Measurements from ENCODE around the gene WDR91.
"Not testable (repeated sequence)": the region's sequence is repeated elsewhere in the genome, so short reads cannot be mapped to it uniquely, and the experiment has no call there.

The WDR91 gene

DNA sequence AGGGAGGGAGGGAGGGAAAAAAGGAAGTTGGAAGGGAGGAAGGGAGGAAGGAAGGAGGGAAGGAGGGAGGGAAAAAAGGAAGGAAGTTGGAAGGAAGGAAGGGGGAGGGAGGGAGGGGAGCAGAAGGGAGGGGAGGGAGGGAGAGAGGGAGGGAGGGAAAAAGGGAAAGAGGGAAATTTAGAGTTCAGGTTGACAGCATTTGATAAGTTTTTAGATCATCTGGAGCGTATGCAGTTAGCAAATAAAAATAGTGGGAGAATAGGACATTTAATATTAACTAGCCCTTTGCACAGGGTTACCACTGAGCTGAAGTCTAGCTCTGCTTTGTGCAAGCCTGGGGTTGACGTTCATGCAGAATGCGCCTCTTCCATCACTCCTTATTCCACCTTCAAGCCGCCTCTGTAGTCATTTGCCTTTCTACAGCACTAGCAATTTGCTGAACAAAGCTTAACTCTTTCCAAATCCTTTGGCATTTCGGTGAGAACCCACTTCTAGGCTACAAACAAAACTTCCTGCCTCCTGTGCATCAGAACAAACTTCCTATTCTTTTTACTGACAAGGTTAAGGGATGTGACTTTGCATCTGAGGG, 30.9 kb upstream of the WDR91 start:
- Mint-ChIP-seq H3K9me3 (peaks cover 12% of the 10 kb centered on the region), H3K27ac (no peak overlapping the region), H3K27me3 (peaks cover 63% of the 10 kb centered on the region), H3K36me3 (ENCODE audit: low read depth) (no peaks in the 10 kb centered on the region), H3K4me1 (ENCODE audit: low read depth) (peaks cover 5% of the 10 kb centered on the region), H3K4me3 (no peak overlapping the region)
- intact Hi-C loops (cut with micrococcal nuclease), result no loop called here

DNA sequence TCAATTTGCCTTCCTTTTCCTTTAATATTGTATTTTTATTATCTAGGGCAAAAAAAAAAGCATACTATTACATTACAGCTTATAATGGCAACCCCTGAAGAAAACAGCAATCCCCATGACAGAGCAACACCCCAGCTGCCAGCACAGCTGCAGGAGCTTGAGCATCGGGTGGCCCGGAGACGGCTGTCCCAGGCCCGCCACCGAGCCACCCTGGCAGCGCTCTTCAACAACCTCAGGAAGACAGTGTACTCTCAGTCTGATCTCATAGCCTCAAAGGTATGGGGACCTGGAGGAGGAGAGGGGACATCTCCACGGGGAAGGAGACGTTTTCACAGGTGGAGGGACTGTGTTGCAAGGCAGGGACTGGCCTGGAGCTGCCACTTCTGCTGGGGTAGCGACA, 29.1 kb upstream of the WDR91 start:
- Mint-ChIP-seq H3K36me3 (ENCODE audit: low read depth) (no peaks in the 10 kb centered on the region), H3K27ac (no peak overlapping the region), H3K4me3 (no peak overlapping the region), H3K27me3 (peaks cover 72% of the 10 kb centered on the region), H3K4me1 (ENCODE audit: low read depth) (peaks cover 13% of the 10 kb centered on the region), H3K9me3 (peaks cover 12% of the 10 kb centered on the region)
- intact Hi-C loops (cut with micrococcal nuclease), result no loop called here

DNA sequence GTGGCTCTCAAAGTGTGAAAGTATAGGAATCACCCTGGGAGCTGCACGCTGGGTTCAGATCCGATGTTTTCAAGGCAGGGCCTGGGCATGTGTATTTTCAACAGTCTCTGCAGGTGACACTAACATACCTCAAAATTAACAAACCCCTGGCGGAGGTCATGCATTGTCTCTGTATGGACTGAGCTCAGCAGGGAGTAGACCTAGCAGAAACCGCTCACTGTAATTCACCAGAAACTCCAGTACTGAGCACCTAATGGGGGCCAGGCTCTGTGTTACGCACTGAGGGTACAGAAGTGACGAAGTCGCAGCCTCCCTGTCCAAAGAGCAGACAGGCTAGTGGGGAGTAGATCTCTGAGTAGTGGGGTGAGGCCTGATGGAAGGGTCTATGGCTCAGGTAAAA, 27.9 kb upstream of the WDR91 start:
- Mint-ChIP-seq H3K27me3 (peaks cover 69% of the 10 kb centered on the region), H3K4me1 (ENCODE audit: low read depth) (peaks cover 8% of the 10 kb centered on the region), H3K4me3 (no peak overlapping the region), H3K9me3 (peaks cover 12% of the 10 kb centered on the region), H3K36me3 (ENCODE audit: low read depth) (no peaks in the 10 kb centered on the region), H3K27ac (no peak overlapping the region)
- intact Hi-C loops (cut with micrococcal nuclease), result no loop called here

DNA sequence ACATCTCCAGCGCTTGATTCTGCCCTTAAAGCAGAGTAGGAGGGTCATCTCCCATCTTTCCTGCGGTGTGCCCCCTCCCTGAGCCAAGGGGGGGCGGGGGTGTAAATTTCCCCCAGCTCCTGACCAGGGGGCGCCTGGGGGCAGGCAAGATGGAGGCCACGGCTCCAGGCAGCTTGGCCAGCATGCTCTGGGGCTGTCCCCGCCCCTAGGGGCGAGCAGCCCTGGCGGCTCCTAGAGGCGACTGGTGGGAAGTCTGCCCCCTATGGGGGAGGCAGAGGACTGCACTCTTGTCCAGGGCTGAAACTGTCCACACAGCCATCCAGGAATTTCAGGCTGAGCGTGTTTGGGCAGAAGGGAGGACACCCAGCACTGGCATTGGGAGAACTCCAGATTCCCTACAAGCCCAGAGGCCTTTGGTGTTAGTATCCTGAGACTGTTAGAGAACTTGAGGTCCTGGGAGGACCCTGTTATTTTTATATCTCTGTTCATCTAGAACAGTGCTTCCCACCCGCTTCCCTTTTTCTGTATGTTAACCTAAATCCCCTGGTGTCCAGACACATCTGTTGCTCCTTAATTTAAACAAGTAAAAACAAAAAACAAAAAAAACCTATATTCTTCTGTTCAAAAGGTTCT, 26.9 kb upstream of the WDR91 start:
- H3K27ac Mint-ChIP-seq, result no peak overlapping the region
- no peak overlapping the region for H3K4me3 Mint-ChIP-seq
- peaks cover 8% of the 10 kb centered on the region for H3K4me1 Mint-ChIP-seq (ENCODE audit: low read depth)
- peaks cover 70% of the 10 kb centered on the region for H3K27me3 Mint-ChIP-seq
- intact Hi-C loops (cut with micrococcal nuclease), result no loop called here
- peaks cover 12% of the 10 kb centered on the region for H3K9me3 Mint-ChIP-seq
- H3K36me3 Mint-ChIP-seq (ENCODE audit: low read depth), result no peaks in the 10 kb centered on the region

DNA sequence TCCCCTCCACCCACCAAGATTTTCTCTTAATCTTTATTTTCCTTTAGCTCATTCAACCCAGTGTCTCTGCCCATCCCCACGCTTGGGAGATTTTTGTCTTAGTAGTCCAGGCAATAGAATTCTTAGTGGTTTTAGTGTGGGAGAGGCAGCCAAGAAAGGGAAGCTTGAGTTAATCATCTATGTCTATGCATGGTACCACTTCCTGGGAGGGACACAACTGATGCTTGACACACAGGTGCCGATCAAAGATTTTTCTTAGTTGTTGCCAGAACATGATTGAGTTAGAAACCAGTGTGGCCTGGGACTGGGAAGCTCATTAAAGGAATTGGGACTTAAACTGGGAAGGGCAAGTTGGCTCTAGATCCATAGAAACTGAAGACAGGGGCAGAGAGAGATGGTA, 25.4 kb upstream of the WDR91 start:
- Mint-ChIP-seq H3K27ac (no peak overlapping the region), H3K4me1 (ENCODE audit: low read depth) (peaks cover 10% of the 10 kb centered on the region)

DNA sequence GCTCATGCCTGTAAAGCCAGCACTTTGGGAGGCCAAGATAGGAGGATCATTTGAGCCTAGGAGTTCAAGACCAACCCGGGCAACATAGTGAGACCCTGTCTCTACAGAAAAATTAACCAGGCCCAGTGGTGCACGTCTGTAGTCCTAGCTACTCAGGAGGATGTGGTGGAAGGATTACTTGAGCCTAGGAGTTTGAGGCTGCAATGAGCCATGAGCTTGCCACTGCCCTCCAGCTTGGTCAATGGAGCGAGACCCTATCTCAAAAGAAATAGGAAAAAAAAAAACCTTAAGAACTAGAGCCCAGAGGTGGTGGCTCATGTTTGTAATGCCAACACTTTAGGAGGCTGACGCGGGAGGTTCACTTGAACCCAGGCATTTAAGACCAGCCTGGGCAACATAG, 24.5 kb upstream of the WDR91 start:
- Mint-ChIP-seq H3K4me1 (ENCODE audit: low read depth) (peaks cover 14% of the 10 kb centered on the region), H3K9me3 (no peaks in the 10 kb centered on the region), H3K27me3 (peaks cover 73% of the 10 kb centered on the region), H3K27ac (no peak overlapping the region), H3K4me3 (no peak overlapping the region), H3K36me3 (ENCODE audit: low read depth) (no peaks in the 10 kb centered on the region)
- intact Hi-C loops (cut with micrococcal nuclease), result no loop called here

More for the DNA sequence above, 25.4 kb upstream of the WDR91 start:
- intact Hi-C loops (cut with micrococcal nuclease), result no loop called here
- Mint-ChIP-seq H3K4me3 (no peak overlapping the region), H3K36me3 (ENCODE audit: low read depth) (no peaks in the 10 kb centered on the region), H3K27me3 (peaks cover 73% of the 10 kb centered on the region), H3K9me3 (peaks cover 4% of the 10 kb centered on the region)

DNA sequence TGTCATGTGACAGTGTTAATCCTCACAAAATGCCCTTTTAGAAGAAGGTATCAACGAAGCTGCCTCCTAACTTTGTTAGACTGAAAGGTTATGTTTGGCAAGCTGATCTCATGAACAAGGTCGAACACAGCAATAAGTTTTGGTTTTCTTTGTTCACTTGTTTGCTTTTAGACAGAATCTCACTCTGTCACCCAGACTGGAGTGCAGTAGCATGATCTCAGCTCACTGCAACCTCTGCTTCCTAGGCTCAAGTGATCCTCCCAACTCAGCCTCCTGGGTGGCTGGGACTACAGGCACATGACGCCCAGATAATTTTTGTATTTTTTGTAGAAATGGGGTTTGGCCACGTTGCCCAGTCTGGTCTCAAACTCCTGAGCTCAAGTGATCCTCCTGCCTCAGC, 23.4 kb upstream of the WDR91 start:
- Mint-ChIP-seq H3K9me3 (no peaks in the 10 kb centered on the region), H3K4me3 (no peak overlapping the region), H3K36me3 (ENCODE audit: low read depth) (no peaks in the 10 kb centered on the region), H3K27ac (no peak overlapping the region), H3K27me3 (peaks cover 75% of the 10 kb centered on the region), H3K4me1 (ENCODE audit: low read depth) (peaks cover 14% of the 10 kb centered on the region)
- intact Hi-C loops (cut with micrococcal nuclease), result no loop called here

DNA sequence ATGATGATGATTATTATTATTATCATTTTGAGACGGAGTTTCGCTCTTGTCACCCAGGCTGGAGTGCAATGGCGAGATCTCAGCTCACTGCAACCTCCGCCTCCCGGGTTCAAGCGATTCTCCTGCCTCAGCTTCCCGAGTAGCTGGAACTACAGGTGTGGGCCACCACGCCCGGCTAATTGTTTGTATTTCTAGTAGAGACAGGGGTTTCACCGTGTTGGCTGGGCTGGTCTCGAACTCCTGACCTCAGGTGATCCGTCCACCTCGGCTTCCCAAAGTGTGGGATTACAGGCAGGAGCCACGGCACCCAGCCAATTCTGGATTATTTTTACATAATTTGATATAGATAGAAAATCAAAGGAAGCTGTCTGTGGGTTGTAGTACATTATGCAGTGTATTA, 22.8 kb upstream of the WDR91 start:
- Mint-ChIP-seq H3K27me3 (peaks cover 77% of the 10 kb centered on the region), H3K4me1 (ENCODE audit: low read depth) (peaks cover 14% of the 10 kb centered on the region)
- H3K4me3 Mint-ChIP-seq; H3K27ac Mint-ChIP-seq; H3K36me3 Mint-ChIP-seq (ENCODE audit: low read depth); intact Hi-C loops (cut with micrococcal nuclease); H3K9me3 Mint-ChIP-seq: not testable (repeated sequence)

DNA sequence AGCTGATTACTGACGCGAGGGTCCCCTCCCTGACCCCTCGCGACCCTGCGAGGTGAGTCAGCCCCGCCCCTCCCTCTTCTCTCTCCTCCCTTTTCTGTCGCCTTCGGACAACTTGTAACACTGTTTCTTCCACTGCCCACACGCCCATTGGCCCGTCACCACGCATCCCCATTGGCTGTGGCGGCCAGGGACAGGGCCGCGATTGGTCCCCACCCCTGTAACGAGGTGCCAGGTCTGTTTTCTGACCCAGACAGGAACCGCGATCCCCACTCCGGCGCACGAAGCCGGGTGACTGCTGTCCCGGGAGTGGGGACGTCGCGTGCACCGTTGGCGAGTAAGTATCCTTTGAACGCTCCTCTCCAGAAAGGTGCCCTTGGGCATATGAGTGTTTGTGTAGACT, 22.2 kb upstream of the WDR91 start, which contains the start of gene STRA8:
Gene STRA8, plus strand, starts transcription at position 269 of the 400 bp plus-strand sequence. CDS start 6,687 bp downstream, outside the sequence.
- Mint-ChIP-seq H3K36me3 (ENCODE audit: low read depth) (peaks cover 5% of the 10 kb centered on the region), H3K27me3 (peaks cover 79% of the 10 kb centered on the region), H3K4me1 (ENCODE audit: low read depth) (peaks cover 14% of the 10 kb centered on the region), H3K9me3 (peaks cover 9% of the 10 kb centered on the region), H3K4me3 (no peak within 1 kb of the TSS), H3K27ac (no peak within 1 kb of the TSS)
- intact Hi-C loops (cut with micrococcal nuclease), result no loop called here

DNA sequence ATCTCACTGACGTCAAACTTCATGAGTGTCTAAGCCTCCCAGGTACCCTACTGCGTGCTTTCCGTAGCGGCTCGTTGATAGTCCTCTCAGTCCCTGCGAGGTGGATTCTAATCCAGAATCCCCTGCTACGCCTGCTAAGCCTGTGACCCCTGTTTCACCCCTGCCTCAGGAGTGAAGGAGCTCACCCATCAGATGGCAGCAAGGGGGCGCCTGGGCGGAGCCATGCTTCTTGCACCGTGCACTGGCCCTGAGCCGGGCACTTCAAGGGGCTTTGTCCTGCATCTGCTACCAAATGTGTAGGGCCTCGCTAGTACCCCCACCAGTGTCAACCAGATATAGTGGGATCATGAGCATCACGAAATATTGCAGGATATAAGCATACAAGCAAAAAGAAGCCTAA, 21.4 kb upstream of the WDR91 start:
- Mint-ChIP-seq H3K4me3 (no peak overlapping the region), H3K27me3 (peaks cover 82% of the 10 kb centered on the region), H3K4me1 (ENCODE audit: low read depth) (peaks cover 14% of the 10 kb centered on the region), H3K36me3 (ENCODE audit: low read depth) (peaks cover 6% of the 10 kb centered on the region), H3K27ac (no peak overlapping the region), H3K9me3 (peaks cover 13% of the 10 kb centered on the region)
- intact Hi-C loops (cut with micrococcal nuclease), result no loop called here

DNA sequence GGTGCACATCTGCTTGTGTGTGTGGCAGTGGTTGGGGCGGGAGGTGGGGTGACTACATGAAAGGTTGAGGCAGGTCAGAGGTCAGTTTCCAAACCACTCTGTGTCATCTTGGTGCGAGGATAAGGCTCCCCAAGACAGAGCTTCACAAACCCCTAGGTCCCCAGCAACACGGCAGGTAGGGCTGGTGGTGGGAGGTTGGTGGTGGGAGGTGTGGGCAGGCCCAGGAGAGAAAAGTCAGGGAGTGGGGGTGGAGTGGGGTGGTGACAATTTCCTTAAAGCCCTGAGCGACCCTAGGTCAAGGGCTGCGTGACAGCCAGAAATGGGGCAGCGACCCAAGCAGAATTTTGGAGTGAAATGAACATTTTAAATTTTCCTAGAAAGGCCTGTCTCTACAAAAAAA, 20.8 kb upstream of the WDR91 start:
- intact Hi-C loops (cut with micrococcal nuclease), result no loop called here
- Mint-ChIP-seq H3K27me3 (peaks cover 80% of the 10 kb centered on the region), H3K4me1 (ENCODE audit: low read depth) (peaks cover 14% of the 10 kb centered on the region), H3K4me3 (no peak overlapping the region), H3K36me3 (ENCODE audit: low read depth) (peaks cover 6% of the 10 kb centered on the region), H3K27ac (no peak overlapping the region), H3K9me3 (peaks cover 13% of the 10 kb centered on the region)

DNA sequence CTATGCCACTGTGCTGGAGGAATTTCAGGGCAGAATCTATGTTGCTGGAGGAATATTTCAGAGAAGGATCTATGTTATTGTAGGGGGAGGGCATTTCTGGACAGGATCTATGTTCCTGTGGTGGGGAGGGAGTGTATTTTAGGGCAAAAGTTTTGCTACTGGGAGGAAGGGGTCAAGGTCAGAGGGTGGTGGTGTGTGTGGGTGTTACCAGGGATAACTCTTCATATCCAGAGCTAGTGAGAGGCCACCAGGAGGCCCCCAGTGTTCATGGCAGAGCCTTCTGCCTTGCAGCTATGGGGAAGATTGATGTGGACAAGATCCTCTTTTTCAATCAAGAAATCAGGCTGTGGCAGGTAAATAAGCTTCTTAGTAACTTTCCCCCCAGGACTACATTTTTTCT, 20.4 kb upstream of the WDR91 start:
- peaks cover 6% of the 10 kb centered on the region for H3K36me3 Mint-ChIP-seq (ENCODE audit: low read depth)
- H3K4me3 Mint-ChIP-seq, result no peak overlapping the region
- peaks cover 79% of the 10 kb centered on the region for H3K27me3 Mint-ChIP-seq
- intact Hi-C loops (cut with micrococcal nuclease), result no loop called here
- H3K27ac Mint-ChIP-seq, result no peak overlapping the region
- peaks cover 13% of the 10 kb centered on the region for H3K9me3 Mint-ChIP-seq
- H3K4me1 Mint-ChIP-seq (ENCODE audit: low read depth), result peaks cover 10% of the 10 kb centered on the region

DNA sequence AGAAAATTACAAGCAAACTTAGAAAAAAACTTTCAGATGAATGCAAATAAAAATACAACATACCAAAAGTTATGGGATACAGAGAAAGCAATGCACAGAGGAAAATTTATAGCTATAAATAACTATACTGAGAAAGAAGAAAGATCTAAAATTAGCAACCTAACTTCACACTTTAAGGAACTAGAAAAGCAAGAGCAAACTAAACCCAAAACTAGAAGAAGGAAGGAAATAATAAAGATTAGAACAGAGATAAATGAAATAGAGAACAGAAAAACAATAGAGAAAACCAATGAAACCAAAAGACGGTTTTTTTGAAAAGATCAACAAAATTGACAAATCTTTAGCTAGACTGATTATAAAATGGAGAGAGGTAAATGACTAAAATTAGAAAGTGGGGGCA, 12.7 kb upstream of the WDR91 start:
- H3K4me1 Mint-ChIP-seq (ENCODE audit: low read depth), result peaks cover 26% of the 10 kb centered on the region

DNA sequence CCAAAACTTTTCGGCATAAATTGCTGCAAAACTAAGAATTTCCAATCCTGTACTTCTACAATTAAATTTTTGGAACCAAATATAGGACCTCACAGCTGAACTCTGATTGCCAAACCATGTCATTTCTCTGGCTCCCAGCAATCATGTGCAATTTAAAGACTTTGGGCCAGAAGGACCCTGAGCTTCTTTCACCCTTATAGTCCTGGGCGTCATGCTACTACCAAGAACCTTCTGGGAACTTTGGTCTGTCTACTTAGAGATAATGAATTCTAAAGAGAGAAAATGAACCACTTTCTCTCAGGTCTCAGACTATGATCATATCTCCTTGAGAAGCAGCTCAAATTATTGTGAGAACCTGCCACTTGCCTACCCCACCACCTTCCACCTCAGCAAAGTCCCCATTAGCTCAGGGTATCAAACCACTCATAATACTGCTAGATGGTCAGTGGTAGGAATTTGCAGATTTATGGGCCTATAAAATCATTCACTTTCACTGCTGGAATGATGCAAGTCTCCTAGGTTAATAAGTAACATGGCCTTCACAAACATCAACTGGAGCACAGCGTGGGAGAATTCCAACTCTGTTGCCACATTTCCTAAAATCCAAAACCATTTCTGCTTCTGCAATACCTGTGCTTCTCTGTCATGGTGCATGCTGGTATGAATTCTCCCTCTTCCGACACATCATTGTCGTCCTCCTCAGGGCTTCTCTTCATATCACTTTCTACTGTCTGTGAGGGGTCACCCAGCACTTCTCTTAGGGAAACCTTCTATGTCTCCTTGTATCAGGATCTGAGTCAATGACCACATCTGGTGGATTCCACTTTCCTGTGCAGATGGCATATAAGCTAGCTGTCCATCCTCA, 6.6 kb upstream of the WDR91 start:
- Mint-ChIP-seq H3K27me3 (peaks cover 64% of the 10 kb centered on the region), H3K27ac (no peak overlapping the region)

More for the DNA sequence above, 12.7 kb upstream of the WDR91 start:
- intact Hi-C loops (cut with micrococcal nuclease), result no loop called here
- H3K4me3 Mint-ChIP-seq, result no peak overlapping the region
- H3K27me3 Mint-ChIP-seq, result peaks cover 88% of the 10 kb centered on the region
- peaks cover 5% of the 10 kb centered on the region for H3K36me3 Mint-ChIP-seq (ENCODE audit: low read depth)
- H3K27ac Mint-ChIP-seq, result no peak overlapping the region
- H3K9me3 Mint-ChIP-seq, result peaks cover 9% of the 10 kb centered on the region

More for the DNA sequence above, 6.6 kb upstream of the WDR91 start:
- H3K9me3 Mint-ChIP-seq, result no peaks in the 10 kb centered on the region
- intact Hi-C loops (cut with micrococcal nuclease), result no loop called here
- no peaks in the 10 kb centered on the region for H3K36me3 Mint-ChIP-seq (ENCODE audit: low read depth)
- no peak overlapping the region for H3K4me3 Mint-ChIP-seq
- peaks cover 13% of the 10 kb centered on the region for H3K4me1 Mint-ChIP-seq (ENCODE audit: low read depth)

All from dendritic cell treated with granulocyte-macrophage colony-stimulating factor and Interleukin-4, amounts not matched to agents 40 ng/mL and 50 ng/mL, for 4 days (primary cell).